Ovary (tissue), 9 donors: ENCODE measurements around the gene GADD45A. TPM values are rescaled to one million over a fixed set of nuclear protein-coding genes. Genes with fewer than 3 reads are reported as not detected.

Source experiments
- DNase-seq, 5 donors: peaks; one replicate each; pipeline ENCODE4 v3.0.0-alpha.2; 2019 to 2020
- H3K27ac ChIP-seq, 2 donors: fragments of 200-600 bp; one replicate each; pipeline versions ENCODE4 v1.5.1 to v1.8.0; 2019 to 2022
- H3K27me3 ChIP-seq: fragments of 200-600 bp; one replicate; pipeline ENCODE4 v1.8.0; 2022
- H3K36me3 ChIP-seq: fragments of 200-600 bp; sonication (generic); one replicate; pipeline ENCODE4 v1.5.1; 2019
- H3K4me1 ChIP-seq: one replicate; pipeline ENCODE4 v1.8.1; 2013; ENCODE audit warnings: mild to moderate bottlenecking, moderate library complexity; ENCODE audit not compliant: insufficient read depth
- H3K4me3 ChIP-seq: fragments of 200-600 bp; sonication (generic); one replicate; pipeline ENCODE4 v1.5.1; 2017
- H3K9me3 ChIP-seq, 2 donors: fragments of 200-600 bp in 1 of 2; sonication (generic) in 1 of 2; one replicate each; pipeline versions ENCODE4 v1.5.1 to v1.8.1; 2013 to 2019; ENCODE audit warnings: mild to moderate bottlenecking in 1 of 2, moderate library complexity in 1 of 2
- EP300 ChIP-seq: sonication (generic); formaldehyde crosslinking; IDR thresholded peaks from one replicate; pipeline ENCODE4 v1.6.1; 2017; ENCODE audit warnings: antibody characterized with exemption
- POLR2A ChIP-seq: fragments of 450-650 bp; IDR thresholded peaks from one replicate; pipeline ENCODE4 v1.6.1; 2017; ENCODE audit warnings: antibody characterized with exemption, mild to moderate bottlenecking, moderate library complexity
- WGBS, 3 donors: extraction: QIAGEN DNeasy Blood & Tissue Kit in 1 of 3; methylation state at CpG; one replicate each; pipeline versions ENCODE4 v1.1.5 to v1.1.7; 2013 to 2017; 5-methylcytosine and 5-hydroxymethylcytosine counted together
- intact Hi-C, 4 donors: fragments of 100-400 bp; cut with DNase I; formaldehyde crosslinking; loops; one replicate each; pipeline versions ENCODE4 v1.11.0 to v1.15.1; 2022 to 2023
- polyA plus RNA-seq, 2 donors: library from polyadenylated mRNA; stranded (reverse); fragments of 200-250 nt in 1 of 2; fragments of 350-450 nt in 1 of 2; fragmentation: Illumina TruSeq in 1 of 2; extraction: RNeasy Lipid Tissue Mini Kit (QIAGEN cat#74804) in 1 of 2; gene quantifications; one replicate each; pipeline ENCODE4 v1.2.3, GENCODE V29; 2013 to 2014
- total RNA-seq, 7 donors: library from RNA; depleted of rRNA in 2 of 7; stranded (reverse); fragments of >200 nt in 2 of 7; fragmentation: NEBNext Ultra II Directional in 3 of 7; extraction: Animal tissue kit (Norgen Biotek cat#: 25700) in 3 of 7; gene quantifications; one replicate each; pipeline versions ENCODE4 v1.1.0 to v1.2.4, GENCODE V29; 2016 to 2023
- TF ChIP-seq, protein P1 (sequence below), 3 donors: fragments of 450-650 bp in 2 of 3; fragments of 200-600 bp in 1 of 3; IDR thresholded peaks; one replicate each; pipeline versions ENCODE4 v1.5.1 to v1.8.0; 2016 to 2022; ENCODE audit warnings: antibody characterized with exemption in 3 of 3, mild to moderate bottlenecking in 1 of 3
- donor health status: DM: no; HTN: no; CAD: no; lungs with moderate emphysema.
- donor health status: DM: no; HTN: no; CAD: no.
- donor health status: Bipolar disorder and iron deficiency.
- donor health status: DM: yes; HTN: yes; CAD: no.
- donor health status: DM: no; HTN: no; CAD: no.
- donor health status: DM: yes; HTN: yes; CAD: no.

GADD45A gene
- total and polyA plus RNA-seq, 9 donors = 22.1 to 132 (median 37.5) TPM

GRCh38 chr1:67713057-67713846, 28.3 kb downstream of the GADD45A start:
- peaks cover 8% of the 10 kb centered on the region for H3K4me1 ChIP-seq
- H3K9me3 ChIP-seq = no peaks in the 10 kb centered on the region
- no peak for DNase-seq
- intact Hi-C loops = no loop called here
- WGBS, 3 donors = 82 to 85% (median 84%) methylated on average over 6 of the region's 6 CpGs
- H3K27me3 ChIP-seq = no peaks in the 10 kb centered on the region
- TF ChIP-seq POLR2A = no peak
- H3K4me3 ChIP-seq = no peak overlapping the region
- H3K36me3 ChIP-seq = no peaks in the 10 kb centered on the region
- H3K27ac ChIP-seq = no peak overlapping the region

GRCh38 chr1:67715819-67716218, 30.8 kb downstream of the GADD45A start:
- 86 to 90% (median 86%) methylated on average over 2 of the region's 2 CpGs for WGBS, 3 donors
- DNase-seq = no peak
- Histone ChIP-seq H3K36me3 (no peaks in the 10 kb centered on the region), H3K4me3 (no peak overlapping the region), H3K27ac (no peak overlapping the region), H3K4me1 (peaks cover 8% of the 10 kb centered on the region), H3K27me3 (no peaks in the 10 kb centered on the region), H3K9me3 (no peaks in the 10 kb centered on the region)
- TF ChIP-seq, protein P1, sequence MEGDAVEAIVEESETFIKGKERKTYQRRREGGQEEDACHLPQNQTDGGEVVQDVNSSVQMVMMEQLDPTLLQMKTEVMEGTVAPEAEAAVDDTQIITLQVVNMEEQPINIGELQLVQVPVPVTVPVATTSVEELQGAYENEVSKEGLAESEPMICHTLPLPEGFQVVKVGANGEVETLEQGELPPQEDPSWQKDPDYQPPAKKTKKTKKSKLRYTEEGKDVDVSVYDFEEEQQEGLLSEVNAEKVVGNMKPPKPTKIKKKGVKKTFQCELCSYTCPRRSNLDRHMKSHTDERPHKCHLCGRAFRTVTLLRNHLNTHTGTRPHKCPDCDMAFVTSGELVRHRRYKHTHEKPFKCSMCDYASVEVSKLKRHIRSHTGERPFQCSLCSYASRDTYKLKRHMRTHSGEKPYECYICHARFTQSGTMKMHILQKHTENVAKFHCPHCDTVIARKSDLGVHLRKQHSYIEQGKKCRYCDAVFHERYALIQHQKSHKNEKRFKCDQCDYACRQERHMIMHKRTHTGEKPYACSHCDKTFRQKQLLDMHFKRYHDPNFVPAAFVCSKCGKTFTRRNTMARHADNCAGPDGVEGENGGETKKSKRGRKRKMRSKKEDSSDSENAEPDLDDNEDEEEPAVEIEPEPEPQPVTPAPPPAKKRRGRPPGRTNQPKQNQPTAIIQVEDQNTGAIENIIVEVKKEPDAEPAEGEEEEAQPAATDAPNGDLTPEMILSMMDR (IDR thresholded peaks at IDR 0.05) = no peak
- no peak for TF ChIP-seq EP300
- intact Hi-C loops = no loop called here

GRCh38 chr1:67716800-67717199, 31.8 kb downstream of the GADD45A start:
- H3K4me1 ChIP-seq = peaks cover 8% of the 10 kb centered on the region
- DNase-seq = no peak
- intact Hi-C loops = no loop called here
- no peak overlapping the region for H3K4me3 ChIP-seq
- 68 to 91% (median 85%) methylated on average over 4 of the region's 4 CpGs for WGBS, 3 donors
- TF ChIP-seq, protein P1 (IDR thresholded peaks at IDR 0.05) = no peak
- TF ChIP-seq POLR2A (no peak), EP300 (no peak)
- H3K27ac ChIP-seq = no peak overlapping the region
- no peaks in the 10 kb centered on the region for H3K36me3 ChIP-seq
- no peaks in the 10 kb centered on the region for H3K27me3 ChIP-seq
- no peaks in the 10 kb centered on the region for H3K9me3 ChIP-seq

DNA sequence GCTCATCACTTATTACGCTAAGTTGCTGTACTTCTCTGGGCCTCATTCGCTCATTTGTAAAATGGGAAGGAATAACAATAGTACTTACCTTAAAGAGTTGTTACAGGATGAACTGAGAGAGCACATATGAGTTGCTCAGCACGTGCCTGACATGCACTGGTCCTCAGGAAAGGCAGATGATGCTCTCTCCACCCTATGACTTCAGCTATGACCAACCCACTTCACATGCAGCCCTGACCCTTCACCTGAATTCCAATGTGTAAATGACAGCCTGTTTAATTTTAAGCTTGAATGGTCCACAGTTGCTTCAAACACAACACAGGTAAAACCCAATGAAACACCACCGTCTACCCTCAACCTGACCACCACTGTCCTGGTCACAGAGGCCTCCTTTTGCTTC, 32.9 kb downstream of the GADD45A start:
- H3K4me1 ChIP-seq = peaks cover 8% of the 10 kb centered on the region
- no peaks in the 10 kb centered on the region for H3K36me3 ChIP-seq
- H3K9me3 ChIP-seq = no peaks in the 10 kb centered on the region
- no peak for DNase-seq
- WGBS, 3 donors = 91 to 92% (median 91%) methylated on average over 4 of the region's 4 CpGs
- H3K4me3 ChIP-seq = no peak overlapping the region
- TF ChIP-seq POLR2A (no peak), EP300 (no peak)
- TF ChIP-seq, protein P1 (IDR thresholded peaks at IDR 0.05) = no peak
- intact Hi-C loops = no loop called here
- no peaks in the 10 kb centered on the region for H3K27me3 ChIP-seq
- no peak overlapping the region for H3K27ac ChIP-seq
